Endothelial cell of umbilical vein (primary cell): ENCODE data around the gene OTOS. TPM values are rescaled to one million over a fixed set of nuclear protein-coding genes. Genes with fewer than 3 reads are reported as not detected.

Experiments used
- BruUV-seq: library from RNA; stranded (reverse); fragments of 400-500 nt; replicated peaks from 2 replicates; lab custom pipeline; 2021; lab: Mats Ljungman, UMichigan
- CTCF ChIA-PET: fragments of 300-600, 350-600 bp; sonication (Branson Sonifier 250); formaldehyde crosslinking; loops from one replicate; lab custom pipeline; 2021; ENCODE audit warnings: antibody characterized with exemption, inconsistent platforms; lab: Charles Lee
- POLR2A ChIA-PET: fragments of 300-600, 350-600 bp; sonication (Branson Sonifier 250); formaldehyde crosslinking; loops from one replicate; lab custom pipeline; 2021; ENCODE audit warnings: antibody characterized with exemption, inconsistent platforms; lab: Charles Lee
- DNase-seq: peaks from one replicate; pipeline ENCODE4 v3.0.0-alpha.2; 2011; ENCODE audit warnings: low read depth, low spot score
- FAIRE-seq: peaks from 2 replicates; lab custom pipeline; 2011; peaks lifted over from hg19 to GRCh38; lab: Jason Lieb, UNC
- H2AFZ ChIP-seq: 2 replicates; pipeline ENCODE4 v1.6.0; 2012; ENCODE audit warnings: low read depth, low read length, control low read depth, inconsistent platforms
- H3K27ac ChIP-seq: 2 replicates; pipeline ENCODE4 v1.5.1; 2011; ENCODE audit warnings: low read depth, mild to moderate bottlenecking, control low read depth, low read length, moderate library complexity; ENCODE audit not compliant: insufficient read depth
- H3K27me3 ChIP-seq, 2 experiments: 2 replicates each; pipeline versions ENCODE4 v1.6.0 to v1.6.1; 2011; ENCODE audit warnings: low read length in 2 of 2, mixed read lengths in 1 of 2; ENCODE audit not compliant: control insufficient read depth in 2 of 2, insufficient read depth in 2 of 2
- H3K36me3 ChIP-seq, 2 experiments: 2 replicates in 1 of 2; 3 replicates in 1 of 2; pipeline ENCODE4 v1.5.1; 2011; ENCODE audit warnings: low read length in 2 of 2, mild to moderate bottlenecking in 1 of 2, moderate library complexity in 1 of 2; ENCODE audit not compliant: control insufficient read depth in 2 of 2, insufficient read depth in 2 of 2; ENCODE audit errors: extremely low read depth in 1 of 2
- H3K4me1 ChIP-seq: 3 replicates; pipeline ENCODE4 v1.5.1; 2011; ENCODE audit warnings: mild to moderate bottlenecking, low read length; ENCODE audit not compliant: control insufficient read depth, insufficient read depth; ENCODE audit errors: extremely low read depth
- H3K4me2 ChIP-seq: 2 replicates; pipeline ENCODE4 v1.6.1; 2011; ENCODE audit warnings: low read length, control low read depth, mixed read lengths; ENCODE audit not compliant: insufficient read depth
- H3K4me3 ChIP-seq, 3 experiments: fragments of 200-600 bp in 1 of 3; sonication (generic), shearing (Covaris generic) in 1 of 3; replicated peaks in 1 of 3; 2 replicates each; pipeline ENCODE4 v1.5.1; 2011 to 2016; ENCODE audit warnings: control low read depth in 3 of 3, low read length in 3 of 3, mild to moderate bottlenecking in 2 of 3, inconsistent platforms in 1 of 3, low read depth in 1 of 3, moderate library complexity in 1 of 3; ENCODE audit not compliant: insufficient read depth in 1 of 3
- H3K79me2 ChIP-seq: 2 replicates; pipeline ENCODE4 v1.6.0; 2012; ENCODE audit warnings: low read length, inconsistent platforms; ENCODE audit not compliant: control insufficient read depth, insufficient read depth
- H3K9ac ChIP-seq: replicated peaks from 2 replicates; pipeline ENCODE3; 2011; ENCODE audit warnings: low read length, control low read depth; ENCODE audit not compliant: insufficient read depth; ENCODE audit errors: extremely low read depth
- H3K9me1 ChIP-seq: replicated peaks from 3 replicates; pipeline ENCODE4 v1.6.0; 2011; ENCODE audit warnings: mild to moderate bottlenecking, low read length; ENCODE audit not compliant: control insufficient read depth, insufficient read depth; ENCODE audit errors: extremely low read depth
- H3K9me3 ChIP-seq: replicated peaks from 2 replicates; pipeline ENCODE4 v1.5.1; 2012; ENCODE audit warnings: low read length, inconsistent platforms; ENCODE audit not compliant: control insufficient read depth, insufficient read depth
- H4K20me1 ChIP-seq: replicated peaks from 2 replicates; pipeline ENCODE3; 2011; ENCODE audit warnings: mild to moderate bottlenecking, low read length; ENCODE audit not compliant: control insufficient read depth, insufficient read depth; ENCODE audit errors: extremely low read depth
- CTCF ChIP-seq, 2 donors: IDR thresholded peaks; 1 replicate in 1 of 2; 2 replicates in 1 of 2; pipeline ENCODE4 v1.5.1; 2011; ENCODE audit warnings: low read length in 2 of 2, mild to moderate bottlenecking in 2 of 2, moderate library complexity in 2 of 2, control low read depth in 1 of 2, inconsistent platforms in 1 of 2, low read depth in 1 of 2; ENCODE audit not compliant: insufficient read depth in 1 of 2; ENCODE audit errors: extremely low read depth in 1 of 2
- EZH2 ChIP-seq: IDR thresholded peaks from 2 replicates; pipeline ENCODE4 v1.6.1; 2012; ENCODE audit warnings: borderline replicate concordance, low read depth, mild to moderate bottlenecking, moderate library complexity, low read length, inconsistent platforms; ENCODE audit not compliant: severe bottlenecking
- FOS ChIP-seq: IDR thresholded peaks from 2 replicates; pipeline ENCODE4 v1.6.1; 2011; ENCODE audit warnings: mild to moderate bottlenecking, low read length, moderate library complexity, borderline replicate concordance; ENCODE audit not compliant: insufficient read depth
- GATA2 ChIP-seq: IDR thresholded peaks from 2 replicates; pipeline ENCODE4 v1.7.0; 2011; ENCODE audit warnings: low read depth, mild to moderate bottlenecking, moderate library complexity, mixed read lengths, low read length; ENCODE audit not compliant: insufficient read length, insufficient read depth
- JUN ChIP-seq: IDR thresholded peaks from 2 replicates; pipeline ENCODE4 v1.6.1; 2011; ENCODE audit warnings: borderline replicate concordance, low read depth; ENCODE audit not compliant: insufficient read length, insufficient read depth
- MAX ChIP-seq: IDR thresholded peaks from 2 replicates; pipeline ENCODE4 v1.6.1; 2011; ENCODE audit not compliant: insufficient read depth, insufficient read length
- MYC ChIP-seq: IDR thresholded peaks from one replicate; pipeline ENCODE4 v1.6.1; 2011; ENCODE audit warnings: mild to moderate bottlenecking, low read depth, low read length
- POLR2A ChIP-seq: IDR thresholded peaks from 2 replicates; pipeline ENCODE4 v1.6.1; 2012; ENCODE audit warnings: low read depth, mild to moderate bottlenecking, control low read depth, low read length
- POLR2AphosphoS5 ChIP-seq: IDR thresholded peaks from 2 replicates; pipeline ENCODE4 v1.6.1; 2012; ENCODE audit warnings: low read depth, mild to moderate bottlenecking, control low read depth, low read length, moderate library complexity; ENCODE audit not compliant: insufficient read depth
- dilution Hi-C: fragments of 300-500 bp; cut with MboI; formaldehyde crosslinking; loops from one replicate; pipeline ENCODE4 v1.15.0; 2019; ENCODE audit warnings: low sequenced_read_pairs; ENCODE audit not compliant: extremely low pct_ligation_motif_present
- intact Hi-C: fragments of 100-400 bp; cut with micrococcal nuclease; formaldehyde crosslinking; loops from one replicate; pipeline ENCODE4 v1.10.0; 2022
- polyA plus RNA-seq, 4 experiments: library from polyadenylated mRNA; depleted of rRNA in 3 of 4; stranded (reverse) in 3 of 4; unstranded in 1 of 4; fragments of >200 nt; gene quantifications; 2 replicates each; pipeline versions ENCODE4 v1.2.1 to v1.2.3, GENCODE V29; 2011 to 2012; ENCODE audit warnings: missing spikeins in 1 of 4
- total RNA-seq: library from RNA; stranded (reverse); gene quantifications from 2 replicates; pipeline ENCODE4 v1.2.3, GENCODE V29; 2021

The OTOS gene
- total and polyA plus RNA-seq, 2 donors (not counting 3 experiments of a cell fraction or from before 2014, with no cell fraction given) = not detected

- no peak for DNase-seq
- intact Hi-C loops = no loop called here
- ChIA-PET CTCF (no interaction called here), POLR2A (no interaction called here)
- peaks cover 0 to 2% of the 10 kb centered on the region in 2 experiments for H3K27me3 ChIP-seq
- H3K79me2 ChIP-seq = no peaks in the 10 kb centered on the region
- H3K9ac ChIP-seq = no peak overlapping the region
- FAIRE-seq = no peak
- H3K9me1 ChIP-seq = no peaks in the 10 kb centered on the region
- TF ChIP-seq GATA2 (no peak), JUN (no peak), MYC (no peak), POLR2A (no peak), CTCF (IDR thresholded peaks at IDR 0.05; ENCODE audit: extremely low read depth in 1 of 2, insufficient read depth in 1 of 2, low read depth in 1 of 2, low read length in 2 of 2) (no peak), POLR2AphosphoS5 (no peak), FOS (no peak), MAX (no peak), EZH2 (no peak)
- no peaks in the 10 kb centered on the region for H4K20me1 ChIP-seq
- no peak overlapping the region for H3K27ac ChIP-seq
- H3K36me3 ChIP-seq = no peaks in the 10 kb centered on the region
- dilution Hi-C loops = no loop called here
- no peak overlapping the region for H3K4me2 ChIP-seq
- H3K4me1 ChIP-seq = no peaks in the 10 kb centered on the region
- no peak overlapping the region for H2AFZ ChIP-seq
- no TSS peak for BruUV-seq
- H3K9me3 ChIP-seq = no peaks in the 10 kb centered on the region
- no peak overlapping the region for H3K4me3 ChIP-seq
These were observed 34.0 kb upstream of the OTOS start for GRCh38 chr2:240174496-240174895.
